Smooth muscle cell of the brain vasculature (primary cell): Measurements from ENCODE around the gene IGLL1.
"Not testable (repeated sequence)": the region's sequence is repeated elsewhere in the genome, so short reads cannot be mapped to it uniquely, and the experiment has no call there.

ENCODE experiments used
- DNase-seq: peaks from one replicate; pipeline ENCODE4 v3.0.0-alpha.2; 2012; ENCODE audit warnings: low read depth, low spot score

The IGLL1 gene

DNA sequence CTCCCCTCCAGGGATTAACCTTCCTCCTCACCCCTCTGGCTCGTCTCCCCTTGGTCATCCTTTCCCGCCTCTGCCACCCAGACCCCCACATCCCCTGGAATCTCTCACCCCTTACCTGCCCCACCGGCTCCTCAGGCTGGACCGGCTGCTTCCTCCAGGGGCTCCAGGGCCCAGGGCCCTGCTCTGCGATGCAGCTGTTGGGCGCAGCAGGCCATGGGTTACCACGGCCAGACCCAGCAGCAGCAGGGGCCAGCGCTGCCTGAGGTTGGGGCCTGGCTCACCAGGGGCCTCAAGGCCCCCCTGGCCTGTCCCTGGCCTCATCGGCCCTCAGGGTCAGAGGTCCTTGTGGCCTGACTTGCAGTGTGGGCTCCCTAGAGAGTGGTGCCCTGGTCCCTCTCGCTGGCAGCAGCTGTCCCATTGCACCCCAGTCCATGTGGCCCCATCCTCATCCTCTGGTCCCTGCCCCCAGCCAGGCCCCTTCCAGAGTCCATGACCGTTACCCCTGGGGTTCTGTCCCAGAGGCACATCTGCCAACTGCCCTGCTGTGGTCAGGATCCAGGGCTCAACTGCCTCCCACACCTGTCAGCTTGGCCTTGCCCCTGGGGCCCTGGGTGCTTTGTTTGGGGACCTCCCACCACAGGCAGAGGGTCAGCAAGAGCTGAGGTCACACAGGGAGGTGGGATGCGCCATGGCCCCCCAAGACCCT lies at the start of gene IGLL1:
TSS of gene IGLL1 (minus strand) at position 421 of the 706 bp plus-strand sequence. CDS start at position 321, 100 bp downstream.
- no peak for DNase-seq

DNA sequence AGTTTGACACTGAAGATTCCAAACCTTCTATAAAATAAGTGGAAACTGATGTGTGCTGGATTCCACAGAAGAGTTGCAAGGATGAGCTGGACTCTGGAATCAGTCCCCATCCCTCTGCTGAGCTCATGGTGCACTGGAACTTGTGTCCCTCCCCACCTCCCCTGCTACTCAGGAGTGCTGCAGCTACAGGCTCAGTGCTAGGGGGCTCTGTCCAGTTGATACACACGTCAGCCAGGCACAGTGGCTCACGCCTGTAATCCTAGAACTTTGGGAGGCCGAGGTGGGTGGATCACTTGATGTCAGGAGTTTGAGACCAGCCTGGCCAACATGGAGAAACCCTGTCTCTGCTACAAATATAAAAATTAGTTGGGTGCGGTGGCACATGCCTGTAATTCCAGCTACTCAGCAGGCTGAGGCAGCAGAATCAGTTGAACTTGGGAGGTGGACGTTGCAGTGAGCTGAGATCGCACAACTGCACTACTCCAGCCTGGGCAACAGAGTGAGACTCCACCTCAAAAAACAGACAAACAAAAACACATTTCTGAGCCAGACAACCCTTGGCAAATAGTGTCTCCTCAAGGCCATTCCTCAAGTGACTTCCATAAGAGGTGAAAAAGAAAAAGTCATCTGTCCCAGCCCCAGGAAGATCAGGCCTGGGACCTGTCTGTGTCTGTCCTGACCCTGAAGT lies 48.1 kb upstream of the IGLL1 start:
- not testable (repeated sequence) for DNase-seq

- DNase-seq = not testable (repeated sequence)
Observed at GRCh38 chr22:23627401-23628055, 47.4 kb upstream of the IGLL1 start.

- DNase-seq = no peak
Observed at GRCh38 chr22:23626286-23626975, 46.3 kb upstream of the IGLL1 start.

GRCh38 chr22:23622634-23623033 lies 42.5 kb upstream of the IGLL1 start:
- DNase-seq = no peak

DNA sequence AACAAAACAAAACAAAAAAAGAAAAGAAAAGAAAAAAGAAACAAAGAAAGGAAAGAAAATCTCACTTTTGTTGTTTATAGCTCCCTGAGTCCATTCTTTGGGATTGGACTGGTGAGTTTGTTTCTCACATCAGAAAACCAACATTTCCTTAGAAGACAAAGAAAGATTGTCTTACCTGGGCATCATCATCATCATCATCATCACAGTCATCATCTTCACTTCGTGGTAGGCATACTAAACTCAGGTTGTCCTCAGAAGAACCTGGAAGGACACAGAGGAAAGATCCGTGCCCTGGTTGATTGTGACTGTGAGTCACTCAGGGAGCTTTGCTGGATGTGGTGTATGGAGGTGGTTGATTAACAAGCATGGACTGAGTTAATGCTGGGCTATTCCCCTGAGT lies 41.8 kb upstream of the IGLL1 start:
- not testable (repeated sequence) for DNase-seq

- no peak for DNase-seq
Observed at GRCh38 chr22:23621082-23621780, 41.1 kb upstream of the IGLL1 start.

GRCh38 chr22:23613193-23613972 lies 33.3 kb upstream of the IGLL1 start:
- no peak for DNase-seq

GRCh38 chr22:23609983-23610781 lies 30.1 kb upstream of the IGLL1 start:
- DNase-seq = no peak

- DNase-seq = no peak
Observed at GRCh38 chr22:23608583-23608982, 28.5 kb upstream of the IGLL1 start.

GRCh38 chr22:23606204-23607131 lies 26.4 kb upstream of the IGLL1 start:
- no peak for DNase-seq

GRCh38 chr22:23604939-23605712 lies 25.0 kb upstream of the IGLL1 start:
- DNase-seq = no peak

- DNase-seq = no peak
Observed at GRCh38 chr22:23603266-23603665, 23.2 kb upstream of the IGLL1 start.

DNA sequence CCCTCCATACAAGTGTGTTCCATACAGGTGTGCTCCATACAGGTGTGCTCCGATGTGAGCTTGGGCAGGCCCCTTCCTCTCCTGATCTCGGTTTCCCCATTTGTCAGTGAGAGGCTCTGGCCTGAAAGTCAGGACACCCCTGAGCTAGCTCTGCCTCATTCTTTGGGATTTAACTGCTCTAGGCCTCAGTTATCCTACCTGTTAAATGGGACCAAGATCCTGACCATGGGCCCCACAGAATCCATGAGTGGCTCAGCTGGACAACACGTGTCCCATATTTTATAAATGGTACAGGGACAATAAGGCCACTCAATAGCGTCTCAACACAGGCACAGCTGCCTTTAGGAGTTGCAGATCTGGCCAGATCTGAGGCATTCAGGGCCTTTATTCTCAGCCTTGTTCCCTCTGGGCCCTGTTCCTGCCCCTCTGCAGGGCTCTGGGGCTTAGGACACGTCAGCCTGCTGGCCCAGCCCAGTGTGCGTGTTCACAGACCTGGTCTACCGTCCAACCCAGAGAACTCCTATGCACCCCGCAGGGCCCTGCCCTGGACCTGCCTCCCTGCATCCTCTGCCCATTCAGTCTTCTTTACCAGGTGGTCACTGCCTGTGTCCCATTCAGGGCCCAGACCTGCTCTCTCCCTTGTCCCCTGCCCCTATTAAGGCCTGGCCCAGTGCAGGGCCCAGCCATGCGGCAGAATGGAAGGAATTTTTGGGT lies 18.9 kb upstream of the IGLL1 start:
- DNase-seq = no peak

- DNase-seq = not testable (repeated sequence)
Observed at GRCh38 chr22:23597576-23598268, 17.6 kb upstream of the IGLL1 start.

- DNase-seq = not testable (repeated sequence)
Observed at GRCh38 chr22:23595904-23596303, 15.8 kb upstream of the IGLL1 start.

DNA sequence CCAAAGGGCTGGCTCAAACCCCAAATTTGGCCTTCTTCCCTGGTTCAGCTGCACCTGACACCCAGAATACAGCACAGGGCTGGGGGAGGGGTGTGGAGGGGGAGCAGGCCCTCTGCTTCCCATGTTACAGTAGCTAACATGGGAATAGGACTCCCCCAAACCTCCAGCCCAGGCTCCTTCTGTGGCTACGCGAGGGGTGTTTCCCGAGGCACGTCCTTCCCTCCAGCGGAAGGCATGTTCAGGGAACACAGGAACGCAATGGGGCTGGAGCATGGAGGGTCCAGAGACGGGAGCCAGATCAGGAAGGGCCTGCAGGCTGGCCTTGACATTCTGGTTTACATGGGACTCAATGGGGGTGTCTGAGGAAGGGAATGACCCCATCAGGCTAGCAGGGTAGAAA lies 11.8 kb upstream of the IGLL1 start:
- DNase-seq = no peak
